IMR-90 (cell line): ENCODE data around the gene FBLIM1. TPM values are rescaled to one million over a fixed set of nuclear protein-coding genes. Genes with fewer than 3 reads are reported as not detected.

ENCODE experiments used
- ATAC-seq: fragments of 200-7000 bp; cut with Tn5 transposase; 2 replicates; pipeline ENCODE4 v1.9.1; 2020; ENCODE audit warnings: low read depth, mild to moderate bottlenecking, moderate library complexity
- BruUV-seq: library from RNA; stranded (reverse); fragments of 400-500 nt; replicated peaks from 2 replicates; lab custom pipeline; 2021; lab: Mats Ljungman, UMichigan
- CTCF ChIA-PET: fragments of 300-600 bp; formaldehyde crosslinking; extraction: SDS; loops from one replicate; lab custom pipeline; 2021; ENCODE audit warnings: antibody characterized with exemption; lab: Yijun Ruan, JAX
- POLR2A ChIA-PET: fragments of 300-600 bp; sonication (Branson Sonifier 250); formaldehyde crosslinking; loops from one replicate; lab custom pipeline; 2022; ENCODE audit warnings: antibody characterized with exemption; ENCODE audit not compliant: unreplicated experiment; lab: Charles Lee
- DNase-seq: peaks from one replicate; pipeline ENCODE4 v3.0.0; 2013
- H2AFZ ChIP-seq: replicated peaks from 2 replicates; pipeline ENCODE3; 2013; ENCODE audit warnings: low read length, mild to moderate bottlenecking; ENCODE audit not compliant: poor library complexity
- H2AK5ac ChIP-seq: 2 replicates; pipeline ENCODE4 v1.6.1; 2013; ENCODE audit warnings: low read depth, low read length, inconsistent platforms
- H2AK9ac ChIP-seq: replicated peaks from 2 replicates; pipeline ENCODE3; 2013; ENCODE audit warnings: mild to moderate bottlenecking, low read depth, low read length, moderate library complexity; ENCODE audit not compliant: poor library complexity
- H2BK120ac ChIP-seq: 2 replicates; pipeline ENCODE4 v1.6.1; 2013; ENCODE audit warnings: low read depth, low read length, inconsistent platforms
- H2BK15ac ChIP-seq: 3 replicates; pipeline ENCODE4 v1.6.1; 2013; ENCODE audit warnings: low read depth, low read length, inconsistent platforms
- H2BK20ac ChIP-seq: 2 replicates; pipeline ENCODE4 v1.6.1; 2013; ENCODE audit warnings: low read depth, mild to moderate bottlenecking, inconsistent platforms, low read length, moderate library complexity
- H2BK5ac ChIP-seq: 2 replicates; pipeline ENCODE4 v1.6.1; 2013; ENCODE audit warnings: mild to moderate bottlenecking, low read depth, low read length, inconsistent platforms; ENCODE audit not compliant: poor library complexity, severe bottlenecking
- H3K14ac ChIP-seq: replicated peaks from 2 replicates; pipeline ENCODE4 v1.6.1; 2013; ENCODE audit warnings: low read depth, low read length, inconsistent platforms
- H3K18ac ChIP-seq: 2 replicates; pipeline ENCODE4 v1.6.1; 2013; ENCODE audit warnings: low read depth, low read length, control low read depth
- H3K23ac ChIP-seq: 2 replicates; pipeline ENCODE4 v1.6.1; 2013; ENCODE audit warnings: low read depth, low read length, inconsistent platforms
- H3K27ac ChIP-seq: 2 replicates; pipeline ENCODE4 v1.5.1; 2013; ENCODE audit warnings: mild to moderate bottlenecking, control low read depth, low read length; ENCODE audit not compliant: insufficient read depth
- H3K27me3 ChIP-seq: 2 replicates; pipeline ENCODE4 v1.6.1; 2013; ENCODE audit warnings: low read length; ENCODE audit not compliant: control insufficient read depth, insufficient read depth
- H3K36me3 ChIP-seq: 2 replicates; pipeline ENCODE4 v1.6.1; 2013; ENCODE audit warnings: low read length, mixed read lengths; ENCODE audit not compliant: control insufficient read depth, insufficient read depth
- H3K4ac ChIP-seq: 2 replicates; pipeline ENCODE4 v1.6.1; 2013; ENCODE audit warnings: low read depth, low read length, inconsistent platforms
- H3K4me1 ChIP-seq: 2 replicates; pipeline ENCODE4 v1.6.1; 2013; ENCODE audit warnings: low read length, mixed read lengths; ENCODE audit not compliant: control insufficient read depth, insufficient read depth
- H3K4me2 ChIP-seq: 2 replicates; pipeline ENCODE4 v1.6.1; 2013; ENCODE audit warnings: low read depth, mild to moderate bottlenecking, control low read depth, low read length, moderate library complexity
- H3K4me3 ChIP-seq: 2 replicates; pipeline ENCODE4 v1.5.1; 2013; ENCODE audit warnings: low read depth, mild to moderate bottlenecking, control low read depth, low read length, moderate library complexity; ENCODE audit not compliant: insufficient read depth
- H3K56ac ChIP-seq: 2 replicates; pipeline ENCODE4 v1.6.1; 2013; ENCODE audit warnings: low read length, inconsistent platforms; ENCODE audit not compliant: insufficient read depth; ENCODE audit errors: extremely low read depth
- H3K79me1 ChIP-seq, 2 experiments: 2 replicates each; pipeline ENCODE4 v1.6.1; 2013; ENCODE audit warnings: low read length in 2 of 2, inconsistent platforms in 1 of 2, low read depth in 1 of 2
- H3K9ac ChIP-seq: 2 replicates; pipeline ENCODE4 v1.6.1; 2013; ENCODE audit warnings: low read depth, low read length, control low read depth
- H3K9me1 ChIP-seq: 2 replicates; pipeline ENCODE4 v1.6.1; 2013; ENCODE audit warnings: low read length, inconsistent platforms; ENCODE audit not compliant: insufficient read depth
- H3K9me3 ChIP-seq: 2 replicates; pipeline ENCODE4 v1.6.1; 2013; ENCODE audit warnings: low read length; ENCODE audit not compliant: control insufficient read depth, insufficient read depth
- H4K20me1 ChIP-seq: 2 replicates; pipeline ENCODE4 v1.6.1; 2013; ENCODE audit warnings: low read length, inconsistent platforms; ENCODE audit not compliant: insufficient read depth
- H4K5ac ChIP-seq: 2 replicates; pipeline ENCODE4 v1.6.1; 2013; ENCODE audit warnings: mild to moderate bottlenecking, low read depth, low read length, control low read depth
- H4K8ac ChIP-seq, 2 experiments: 2 replicates each; pipeline ENCODE4 v1.6.1; 2013; ENCODE audit warnings: low read depth in 2 of 2, low read length in 2 of 2, control low read depth in 1 of 2, inconsistent platforms in 1 of 2
- H4K91ac ChIP-seq: 2 replicates; pipeline ENCODE4 v1.6.1; 2013; ENCODE audit warnings: low read depth, low read length, inconsistent platforms; ENCODE audit not compliant: insufficient read depth
- BHLHE40 ChIP-seq: fragments of 150-350 bp; IDR thresholded peaks from 2 replicates; pipeline ENCODE4 v1.6.1; 2016; ENCODE audit warnings: mild to moderate bottlenecking, low read depth, low read length
- CEBPB ChIP-seq: IDR thresholded peaks from 2 replicates; pipeline ENCODE4 v1.6.1; 2012; ENCODE audit warnings: low read depth, low read length, improper control_type of control experiment
- CHD1 ChIP-seq: IDR thresholded peaks from 2 replicates; pipeline ENCODE4 v1.6.1; 2012; ENCODE audit warnings: low read depth, low read length, improper control_type of control experiment
- ELK1 ChIP-seq: fragments of 150-350 bp; IDR thresholded peaks from 2 replicates; pipeline ENCODE4 v1.6.1; 2016; ENCODE audit warnings: low read depth, mild to moderate bottlenecking, low read length, moderate library complexity, borderline replicate concordance
- FOS ChIP-seq: fragments of 150-350 bp; IDR thresholded peaks from 2 replicates; pipeline ENCODE4 v1.6.1; 2016; ENCODE audit warnings: low read depth, low read length
- MAZ ChIP-seq: IDR thresholded peaks from 2 replicates; pipeline ENCODE4 v1.6.1; 2012; ENCODE audit warnings: low read depth, mild to moderate bottlenecking, low read length, improper control_type of control experiment, moderate library complexity, borderline replicate concordance
- MXI1 ChIP-seq: IDR thresholded peaks from 2 replicates; pipeline ENCODE4 v1.6.1; 2012; ENCODE audit warnings: low read depth, mild to moderate bottlenecking, low read length, moderate library complexity, borderline replicate concordance
- NFE2L2 ChIP-seq: fragments of 150-350 bp; IDR thresholded peaks from 2 replicates; pipeline ENCODE4 v1.6.1; 2016; ENCODE audit warnings: low read depth, mild to moderate bottlenecking, low read length
- POLR2A ChIP-seq: IDR thresholded peaks from 2 replicates; pipeline ENCODE4 v1.6.1; 2012; ENCODE audit warnings: mild to moderate bottlenecking, low read depth, low read length
- RAD21 ChIP-seq: IDR thresholded peaks from 2 replicates; pipeline ENCODE4 v1.6.1; 2012; ENCODE audit warnings: low read length, improper control_type of control experiment
- RCOR1 ChIP-seq: IDR thresholded peaks from 2 replicates; pipeline ENCODE4 v1.6.1; 2012; ENCODE audit warnings: mild to moderate bottlenecking, low read length, improper control_type of control experiment; ENCODE audit not compliant: insufficient replicate concordance
- RFX5 ChIP-seq: IDR thresholded peaks from 2 replicates; pipeline ENCODE4 v1.8.0; 2012; ENCODE audit warnings: low read depth, mild to moderate bottlenecking, low read length, moderate library complexity
- USF2 ChIP-seq: fragments of 150-350 bp; IDR thresholded peaks from 2 replicates; pipeline ENCODE4 v1.6.1; 2017; ENCODE audit warnings: mild to moderate bottlenecking, antibody characterized with exemption, low read length, low read depth
- WGBS, 2 experiments: methylation state at CpG; one replicate each; pipeline versions ENCODE4 v1.1.5 to v1.1.7; 2013; ENCODE audit warnings: missing lambda C conversion rate in 2 of 2; ENCODE audit not compliant: insufficient read length in 1 of 2; ENCODE audit errors: extremely low coverage in 2 of 2; 5-methylcytosine and 5-hydroxymethylcytosine counted together
- dilution Hi-C: fragments of 300-500 bp; cut with HindIII; formaldehyde crosslinking; loops from one replicate; pipeline ENCODE4 v1.14.3; 2018; ENCODE audit warnings: low sequenced_read_pairs; ENCODE audit not compliant: unreplicated experiment
- in situ Hi-C: fragments of 300-500 bp; cut with MboI; formaldehyde crosslinking; loops from 3 replicates; pipeline ENCODE4 v1.14.3; 2019; ENCODE audit warnings: low sequenced_read_pairs, inconsistent platforms, mixed read lengths
- intact Hi-C: fragments of 100-400 bp; cut with micrococcal nuclease; formaldehyde crosslinking; loops from 2 replicates; pipeline ENCODE4 v1.10.0; 2022
- polyA plus RNA-seq, 3 experiments: library from polyadenylated mRNA; depleted of rRNA; stranded (reverse); fragments of >200 nt; gene quantifications; 2 replicates each; pipeline ENCODE4 v1.2.3, GENCODE V29; 2012; ENCODE audit warnings: low replicate concordance in 1 of 3
- total RNA-seq: library from RNA; depleted of rRNA; stranded (reverse); fragments of >200 nt; gene quantifications from 2 replicates; pipeline ENCODE4 v1.2.3, GENCODE V29; 2012
- TF ChIP-seq, protein P1 (sequence below): conservative IDR thresholded peaks from 2 replicates; pipeline ENCODE4 v1.5.1; 2012; ENCODE audit warnings: mild to moderate bottlenecking, low read depth, low read length, improper control_type of control experiment

Gene FBLIM1
- total and polyA plus RNA-seq, 2 of the 4 experiments (the other 2 are of a cell fraction) = 52.2 to 140 TPM

DNA sequence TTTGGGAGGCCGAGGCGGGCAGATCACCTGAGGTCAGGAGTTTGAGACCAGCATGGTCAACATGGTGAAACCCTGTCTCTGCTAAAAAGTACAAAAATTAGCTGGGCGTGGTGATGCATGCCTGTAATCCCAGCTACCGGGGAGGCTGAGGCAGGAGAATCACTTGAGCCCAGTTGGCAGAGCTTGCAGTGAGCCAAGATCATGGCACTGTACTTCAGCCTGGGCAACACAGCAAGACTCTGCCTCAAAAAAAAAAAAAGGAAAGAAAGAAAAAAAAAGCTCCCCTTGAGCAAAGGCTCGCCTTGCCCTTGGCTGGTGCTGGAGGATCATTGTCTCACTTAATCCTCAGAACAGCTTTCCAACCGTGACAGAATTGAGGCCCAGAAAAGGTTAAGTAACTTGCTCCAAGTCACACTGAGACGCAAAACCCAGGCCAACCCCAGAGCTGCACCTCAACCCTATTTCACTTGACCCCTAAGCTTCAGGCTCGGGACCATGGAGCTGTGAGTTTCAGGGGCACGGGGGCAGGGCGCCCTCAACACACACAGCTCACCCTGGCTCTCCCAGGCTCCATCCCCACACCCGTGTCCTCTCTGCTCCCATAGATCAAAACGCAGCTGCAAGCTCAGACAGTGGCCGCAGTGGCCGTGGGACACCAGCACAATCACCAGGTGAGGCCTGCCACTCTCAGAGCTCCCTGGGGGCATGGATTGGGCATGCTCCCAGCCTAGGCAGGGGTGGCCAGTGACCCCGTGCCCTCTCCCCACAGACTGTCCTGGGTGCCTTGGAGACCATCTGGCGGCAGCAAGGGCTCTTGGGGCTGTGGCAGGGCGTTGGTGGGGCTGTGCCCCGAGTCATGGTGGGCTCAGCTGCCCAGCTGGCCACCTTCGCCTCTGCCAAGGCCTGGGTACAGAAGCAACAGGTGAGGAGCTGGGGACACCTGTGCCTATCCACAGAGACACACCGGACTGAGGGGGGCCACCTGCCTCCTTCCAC lies 21.0 kb upstream of the FBLIM1 start:
- no peaks in the 10 kb centered on the region for H3K9me3 ChIP-seq
- no TSS peak for BruUV-seq
- H3K9ac ChIP-seq = no peak overlapping the region
- no peak overlapping the region for H3K27ac ChIP-seq
- H3K4me2 ChIP-seq = no peak overlapping the region
- in situ Hi-C loops = no loop called here
- no peak overlapping the region for H2BK5ac ChIP-seq
- dilution Hi-C loops = no loop called here
- DNase-seq = no peak
- no peak overlapping the region for H4K5ac ChIP-seq
- H4K8ac ChIP-seq = no peak overlapping the region
- no peak for ATAC-seq
- CTCF ChIA-PET = no interaction called here
- H3K18ac ChIP-seq = no peak overlapping the region
- H3K36me3 ChIP-seq = peaks cover 26% of the 10 kb centered on the region
- H3K23ac ChIP-seq = no peak overlapping the region
- POLR2A ChIA-PET = no interaction called here
- no peak overlapping the region for H2BK20ac ChIP-seq
- 89% methylated on average over 12 of the region's 20 CpGs; no CpG with 5 or more reads in 1 of the 2 experiments for WGBS, 2 experiments
- H3K4me3 ChIP-seq = no peak overlapping the region
- H3K14ac ChIP-seq = no peak overlapping the region
- no peak overlapping the region for H2AK9ac ChIP-seq
- H2AK5ac ChIP-seq = no peak overlapping the region
- intact Hi-C loops = no loop called here
- no peaks in the 10 kb centered on the region for H3K4me1 ChIP-seq
- H4K91ac ChIP-seq = no peak overlapping the region
- no peak overlapping the region for H3K4ac ChIP-seq
- no peaks in the 10 kb centered on the region for H3K9me1 ChIP-seq
- no peaks in the 10 kb centered on the region for H3K27me3 ChIP-seq
- H4K20me1 ChIP-seq = no peaks in the 10 kb centered on the region; the same call in 1 of the 2 replicates
- H3K56ac ChIP-seq = no peak overlapping the region
- H2AFZ ChIP-seq = no peak overlapping the region
- H3K79me1 ChIP-seq = no peaks in the 10 kb centered on the region; a peak in 1 of 4 replicates
- no peak overlapping the region for H2BK120ac ChIP-seq
- no peak overlapping the region for H2BK15ac ChIP-seq
- TF ChIP-seq, protein P1, sequence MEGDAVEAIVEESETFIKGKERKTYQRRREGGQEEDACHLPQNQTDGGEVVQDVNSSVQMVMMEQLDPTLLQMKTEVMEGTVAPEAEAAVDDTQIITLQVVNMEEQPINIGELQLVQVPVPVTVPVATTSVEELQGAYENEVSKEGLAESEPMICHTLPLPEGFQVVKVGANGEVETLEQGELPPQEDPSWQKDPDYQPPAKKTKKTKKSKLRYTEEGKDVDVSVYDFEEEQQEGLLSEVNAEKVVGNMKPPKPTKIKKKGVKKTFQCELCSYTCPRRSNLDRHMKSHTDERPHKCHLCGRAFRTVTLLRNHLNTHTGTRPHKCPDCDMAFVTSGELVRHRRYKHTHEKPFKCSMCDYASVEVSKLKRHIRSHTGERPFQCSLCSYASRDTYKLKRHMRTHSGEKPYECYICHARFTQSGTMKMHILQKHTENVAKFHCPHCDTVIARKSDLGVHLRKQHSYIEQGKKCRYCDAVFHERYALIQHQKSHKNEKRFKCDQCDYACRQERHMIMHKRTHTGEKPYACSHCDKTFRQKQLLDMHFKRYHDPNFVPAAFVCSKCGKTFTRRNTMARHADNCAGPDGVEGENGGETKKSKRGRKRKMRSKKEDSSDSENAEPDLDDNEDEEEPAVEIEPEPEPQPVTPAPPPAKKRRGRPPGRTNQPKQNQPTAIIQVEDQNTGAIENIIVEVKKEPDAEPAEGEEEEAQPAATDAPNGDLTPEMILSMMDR = no peak
- TF ChIP-seq USF2 (no peak), FOS (no peak), BHLHE40 (no peak), RFX5 (no peak), CEBPB (no peak), NFE2L2 (no peak), MAZ (no peak), RCOR1 (no peak), POLR2A (no peak), RAD21 (no peak), MXI1 (no peak), CHD1 (no peak), ELK1 (no peak)
